ENCODE results near the gene GNAL. TPM values are rescaled to one million over a fixed set of nuclear protein-coding genes. Genes with fewer than 3 reads are reported as not detected.

The GNAL gene
- total RNA-seq, 1 experiment from 2014 or later: 0.15 TPM

DNA sequence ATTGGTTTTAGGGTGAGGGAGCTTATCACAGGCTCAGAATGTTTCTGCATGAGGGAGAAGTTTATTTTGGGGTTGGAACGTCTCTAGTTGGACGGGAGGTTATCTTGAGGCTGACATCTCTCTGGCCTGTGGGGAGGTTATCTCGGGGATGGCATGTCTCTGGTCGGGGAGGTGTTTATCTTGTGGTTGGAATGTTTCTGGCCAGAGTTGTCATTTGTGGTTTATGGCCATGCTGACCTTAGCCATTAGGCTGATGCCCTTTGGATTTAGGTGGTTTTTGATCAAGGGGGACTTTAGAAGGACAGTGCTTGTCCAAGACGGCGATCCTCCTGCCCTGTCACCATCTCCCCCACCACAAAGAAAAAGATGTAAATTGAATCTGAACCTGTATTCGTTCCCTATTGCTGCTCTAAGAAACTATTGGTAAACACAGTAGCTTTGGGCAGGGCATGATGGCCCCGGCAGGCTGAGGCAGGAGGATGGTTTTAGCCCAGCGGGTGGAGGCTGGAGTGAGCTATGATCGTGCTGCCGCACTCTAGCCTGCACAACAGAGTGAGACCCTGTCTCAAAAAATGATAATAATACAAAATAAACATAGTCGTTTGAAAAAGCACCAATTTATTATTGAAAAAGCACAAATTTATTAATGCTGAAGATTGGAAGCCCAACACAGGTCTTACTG, 236.9 kb downstream of the GNAL start:
- intact Hi-C loops (cut with micrococcal nuclease): no loop called here
- Histone ChIP-seq H3K79me2 (ENCODE audit: low read length) (no peaks in the 10 kb centered on the region), H2AFZ (ENCODE audit: low read length) (no peak overlapping the region), H3K4me3 (ENCODE audit: low read length) (no peak overlapping the region), H3K36me3 (ENCODE audit: low read depth, low read length) (no peaks in the 10 kb centered on the region), H3F3A (ENCODE audit: low read length, unreplicated experiment) (no peaks in the 10 kb centered on the region), H3K27me3 (ENCODE audit: low read length) (no peaks in the 10 kb centered on the region), H3K4me1 (ENCODE audit: insufficient read depth, low read length) (no peaks in the 10 kb centered on the region), H3K9ac (ENCODE audit: low read length) (no peak overlapping the region), H3K4me2 (ENCODE audit: low read length) (no peak overlapping the region), H3K9me2 (replicated peaks; ENCODE audit: low read length) (no peaks in the 10 kb centered on the region), H3K27ac (ENCODE audit: low read length) (no peak overlapping the region), H4K20me1 (ENCODE audit: low read length) (no peaks in the 10 kb centered on the region), H3K9me3 (ENCODE audit: low read length) (no peaks in the 10 kb centered on the region)
- CTCF ChIA-PET: no interaction called here
- no peak for ATAC-seq
- TF ChIP-seq, protein P1, sequence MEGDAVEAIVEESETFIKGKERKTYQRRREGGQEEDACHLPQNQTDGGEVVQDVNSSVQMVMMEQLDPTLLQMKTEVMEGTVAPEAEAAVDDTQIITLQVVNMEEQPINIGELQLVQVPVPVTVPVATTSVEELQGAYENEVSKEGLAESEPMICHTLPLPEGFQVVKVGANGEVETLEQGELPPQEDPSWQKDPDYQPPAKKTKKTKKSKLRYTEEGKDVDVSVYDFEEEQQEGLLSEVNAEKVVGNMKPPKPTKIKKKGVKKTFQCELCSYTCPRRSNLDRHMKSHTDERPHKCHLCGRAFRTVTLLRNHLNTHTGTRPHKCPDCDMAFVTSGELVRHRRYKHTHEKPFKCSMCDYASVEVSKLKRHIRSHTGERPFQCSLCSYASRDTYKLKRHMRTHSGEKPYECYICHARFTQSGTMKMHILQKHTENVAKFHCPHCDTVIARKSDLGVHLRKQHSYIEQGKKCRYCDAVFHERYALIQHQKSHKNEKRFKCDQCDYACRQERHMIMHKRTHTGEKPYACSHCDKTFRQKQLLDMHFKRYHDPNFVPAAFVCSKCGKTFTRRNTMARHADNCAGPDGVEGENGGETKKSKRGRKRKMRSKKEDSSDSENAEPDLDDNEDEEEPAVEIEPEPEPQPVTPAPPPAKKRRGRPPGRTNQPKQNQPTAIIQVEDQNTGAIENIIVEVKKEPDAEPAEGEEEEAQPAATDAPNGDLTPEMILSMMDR (conservative IDR thresholded peaks at IDR 0.05; ENCODE audit: low read depth, low read length): no peak
- TF ChIP-seq EZH2 (IDR thresholded peaks at IDR 0.05; ENCODE audit: low read length, unreplicated experiment) (no peak), EZH2phosphoT487 (IDR thresholded peaks at IDR 0.05; ENCODE audit: borderline replicate concordance, low read length) (no peak)
- DNase-seq: no peak
- BruUV-seq (replicated peaks): no TSS peak
- POLR2A ChIA-PET (ENCODE audit: unreplicated experiment): no interaction called here

DNA sequence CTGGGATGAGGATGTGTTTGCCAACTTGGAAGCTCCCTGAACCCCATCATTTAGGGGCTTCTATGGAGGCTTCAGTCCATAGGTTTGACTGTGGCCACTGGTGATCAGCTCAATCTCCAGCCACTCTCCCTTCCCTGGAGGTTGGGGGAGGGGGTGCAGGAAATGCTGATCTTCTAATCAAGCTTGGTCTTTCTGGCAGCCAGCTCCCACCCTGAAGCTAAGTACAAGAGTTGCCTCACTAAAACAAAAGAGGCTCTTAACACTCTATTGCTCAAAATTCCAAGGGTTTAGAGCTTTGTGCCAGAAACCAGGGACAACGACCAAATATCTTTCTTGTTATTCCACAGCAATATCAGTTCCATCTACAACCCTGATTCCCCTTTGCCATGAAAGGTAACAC, 238.4 kb downstream of the GNAL start:
- Histone ChIP-seq H3K9me2 (replicated peaks; ENCODE audit: low read length) (no peaks in the 10 kb centered on the region), H4K20me1 (ENCODE audit: low read length) (no peaks in the 10 kb centered on the region), H2AFZ (ENCODE audit: low read length) (no peak overlapping the region), H3K4me2 (ENCODE audit: low read length) (no peak overlapping the region), H3K4me3 (ENCODE audit: low read length) (no peak overlapping the region), H3K27ac (ENCODE audit: low read length) (no peak overlapping the region), H3K36me3 (ENCODE audit: low read depth, low read length) (no peaks in the 10 kb centered on the region), H3K79me2 (ENCODE audit: low read length) (no peaks in the 10 kb centered on the region), H3F3A (ENCODE audit: low read length, unreplicated experiment) (no peaks in the 10 kb centered on the region), H3K27me3 (ENCODE audit: low read length) (no peaks in the 10 kb centered on the region), H3K9ac (ENCODE audit: low read length) (no peak overlapping the region), H3K9me3 (ENCODE audit: low read length) (no peaks in the 10 kb centered on the region), H3K4me1 (ENCODE audit: insufficient read depth, low read length) (no peaks in the 10 kb centered on the region)
- TF ChIP-seq EZH2 (IDR thresholded peaks at IDR 0.05; ENCODE audit: low read length, unreplicated experiment) (no peak), EZH2phosphoT487 (IDR thresholded peaks at IDR 0.05; ENCODE audit: borderline replicate concordance, low read length) (no peak)
- TF ChIP-seq, protein P1 (conservative IDR thresholded peaks at IDR 0.05; ENCODE audit: low read depth, low read length): no peak
- ATAC-seq (no peak), DNase-seq (no peak)
- no TSS peak for BruUV-seq (replicated peaks)
- POLR2A ChIA-PET (ENCODE audit: unreplicated experiment): no interaction called here
- CTCF ChIA-PET: no interaction called here
- intact Hi-C loops (cut with micrococcal nuclease): no loop called here

DNA sequence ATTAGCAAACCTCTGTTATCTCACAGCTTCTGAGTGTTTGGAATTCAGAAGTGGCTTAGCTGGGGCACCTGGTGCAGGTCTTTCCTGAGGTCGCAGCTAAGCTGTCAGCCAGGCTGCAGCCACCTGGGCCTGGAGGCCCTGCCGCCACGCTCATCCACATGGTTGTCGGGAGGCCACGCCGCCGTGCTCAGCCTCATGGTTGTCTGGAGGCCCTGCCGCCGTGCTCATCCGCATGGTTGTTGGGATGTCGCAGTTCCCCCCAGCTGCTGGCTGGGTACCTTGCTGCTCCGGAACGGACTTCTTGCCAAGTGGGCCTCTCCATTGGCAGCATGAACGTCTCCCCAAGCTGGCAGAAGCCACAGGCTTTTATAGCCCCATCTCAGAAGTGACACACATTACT, 243.3 kb downstream of the GNAL start:
- intact Hi-C loops (cut with micrococcal nuclease): no loop called here
- Histone ChIP-seq H2AFZ (ENCODE audit: low read length) (no peak overlapping the region), H3K79me2 (ENCODE audit: low read length) (no peaks in the 10 kb centered on the region), H3K9ac (ENCODE audit: low read length) (no peak overlapping the region), H4K20me1 (ENCODE audit: low read length) (no peaks in the 10 kb centered on the region), H3F3A (ENCODE audit: low read length, unreplicated experiment) (no peaks in the 10 kb centered on the region), H3K9me3 (ENCODE audit: low read length) (no peaks in the 10 kb centered on the region), H3K4me3 (ENCODE audit: low read length) (no peak overlapping the region), H3K9me2 (replicated peaks; ENCODE audit: low read length) (no peaks in the 10 kb centered on the region), H3K27me3 (ENCODE audit: low read length) (no peaks in the 10 kb centered on the region), H3K27ac (ENCODE audit: low read length) (no peak overlapping the region), H3K4me1 (ENCODE audit: insufficient read depth, low read length) (no peaks in the 10 kb centered on the region), H3K36me3 (ENCODE audit: low read depth, low read length) (no peaks in the 10 kb centered on the region), H3K4me2 (ENCODE audit: low read length) (no peak overlapping the region)
- ChIA-PET CTCF (interaction anchor here (0.5 kb wide), 1 partner anchor 22 kb away, joined by 6 read pairs; no protein-coding TSS in a partner anchor), POLR2A (ENCODE audit: unreplicated experiment) (interaction anchor here (0.7 kb wide), 1 partner anchor 34 kb away, joined by 28 read pairs; no protein-coding TSS in a partner anchor)
- DNase-seq: no peak
- TF ChIP-seq EZH2phosphoT487 (IDR thresholded peaks at IDR 0.05; ENCODE audit: borderline replicate concordance, low read length) (no peak), EZH2 (IDR thresholded peaks at IDR 0.05; ENCODE audit: low read length, unreplicated experiment) (no peak)
- TF ChIP-seq, protein P1 (conservative IDR thresholded peaks at IDR 0.05; ENCODE audit: low read depth, low read length): no peak
- no peak for ATAC-seq
- BruUV-seq (replicated peaks): no TSS peak
